ENCODE measurements around the gene NFXL1. TPM values are rescaled to one million over a fixed set of nuclear protein-coding genes. Genes with fewer than 3 reads are reported as not detected.

Gene NFXL1
- total and polyA plus RNA-seq, 10 of the 15 experiments (the other 5 are each of a cell fraction or from before 2014, with no cell fraction given): 8.1 to 16.5 (median 13.1) TPM

- Histone ChIP-seq H3K4me2 (ENCODE audit: control insufficient read depth, insufficient read depth) (no peak overlapping the region), H3K27me3 (replicated peaks in 1 of 2; ENCODE audit: control insufficient read depth in 2 of 2, insufficient read depth in 2 of 2, low read length in 1 of 2) (no peaks in the 10 kb centered on the region), H3K9me3 (replicated peaks; ENCODE audit: control insufficient read depth, insufficient read depth, low read length) (no peaks in the 10 kb centered on the region), H3K4me3 (no peak overlapping the region), H3K36me3 (ENCODE audit: control insufficient read depth in 2 of 2, insufficient read depth in 2 of 2, low read length in 1 of 2) (0 out of 4 replicates have a peak, but pooled peaks cover 0 to 3% of the 10 kb centered on the region in 2 experiments), H3K79me2 (ENCODE audit: control insufficient read depth, insufficient read depth, low read length) (no peaks in the 10 kb centered on the region), H4K20me1 (ENCODE audit: control insufficient read depth, insufficient read depth) (no peaks in the 10 kb centered on the region), H2AFZ (ENCODE audit: control insufficient read depth, low read depth, low read length) (no peak overlapping the region), H3K9ac (ENCODE audit: control insufficient read depth, insufficient read depth, low read length) (no peak overlapping the region), H3K4me1 (ENCODE audit: control insufficient read depth, insufficient read depth, low read length) (peaks cover 27% of the 10 kb centered on the region), H3K27ac (ENCODE audit: control insufficient read depth, insufficient read depth) (no peak overlapping the region)
- POLR2A ChIA-PET: no interaction called here
- no TSS peak for BruUV-seq (replicated peaks)
- CTCF ChIA-PET: interaction anchor here (1.1 to 9.0 kb wide), 22 partner anchors 8 to 729 kb away, joined by 3 to 153 read pairs (median 8); no protein-coding TSS in a partner anchor
- FAIRE-seq (no peak), DNase-seq (ENCODE audit: low read depth, low spot score) (no peak), ATAC-seq (no peak)
- SMC1A ChIA-PET (ENCODE audit: uncharacterized antibody, unreplicated experiment): interaction anchor here (1.1 to 2.4 kb wide), 11 partner anchors 11 to 152 kb away, joined by 3 to 30 read pairs (median 5); no protein-coding TSS in a partner anchor
- RAD21 ChIA-PET (ENCODE audit: unreplicated experiment): interaction anchor here (1.3 to 2.9 kb wide), 7 partner anchors 14 to 375 kb away, joined by 3 to 16 read pairs (median 9); partner anchors contain the start of gene COMMD8
- no peak for TF ChIP-seq CBFB (IDR thresholded peaks at IDR 0.05; ENCODE audit: low read depth)
- no peak for TF ChIP-seq SMAD5 (IDR thresholded peaks at IDR 0.05; ENCODE audit: low read depth)
- no peak for TF ChIP-seq GABPA (IDR thresholded peaks at IDR 0.05; ENCODE audit: low read depth)
- TF ChIP-seq LARP7 (IDR thresholded peaks at IDR 0.05): no peak
- peak; percentile 37; the same call in 1 of the 2 replicates for TF ChIP-seq NFYB (IDR thresholded peaks at IDR 0.05; ENCODE audit: insufficient read depth, low read depth, low read length)
- no peak for TF ChIP-seq ZBTB33 (IDR thresholded peaks at IDR 0.05)
- WGBS (ENCODE audit: insufficient coverage, insufficient replicate concordance, low lambda C conversion rate, missing lambda C conversion rate): 90% methylated on average over 4 of the region's 4 CpGs
- intact Hi-C loops (cut with micrococcal nuclease; ENCODE audit: unreplicated experiment): loop anchor here (5.0 kb wide), 2 partner anchors 94 to 346 kb away; no protein-coding TSS in a partner anchor
- in situ Hi-C loops (cut with MboI): loop anchor here (5.0 kb wide), 1 partner anchor 151 kb away; no protein-coding TSS in a partner anchor
Observed at GRCh38 chr4:47838445-47838844, 75.9 kb downstream of the NFXL1 start.
